Breast epithelium (tissue), 4 donors: ENCODE results near the gene ZG16B. TPM values are rescaled to one million over a fixed set of nuclear protein-coding genes. Genes with fewer than 3 reads are reported as not detected.

ENCODE experiments used
- DNase-seq, 2 donors: peaks; one replicate each; pipeline ENCODE4 v3.0.0-alpha.2; 2019; ENCODE audit warnings: low spot score in 2 of 2
- H3K27ac ChIP-seq, 2 donors: fragments of 200-600 bp; sonication (generic) in 1 of 2; one replicate each; pipeline ENCODE4 v1.5.1; 2016 to 2019; ENCODE audit warnings: mild to moderate bottlenecking in 1 of 2
- H3K27me3 ChIP-seq, 2 donors: fragments of 200-600 bp; sonication (generic) in 1 of 2; one replicate each; pipeline versions ENCODE4 v1.5.1 to v1.6.0; 2017 to 2019; ENCODE audit warnings: control low read depth in 1 of 2, mild to moderate bottlenecking in 1 of 2
- H3K36me3 ChIP-seq: fragments of 200-600 bp; one replicate; pipeline ENCODE4 v1.5.1; 2019
- H3K4me1 ChIP-seq, 2 donors: fragments of 200-600 bp; sonication (generic); one replicate each; pipeline ENCODE4 v1.5.1; 2016 to 2019; ENCODE audit warnings: control low read depth in 1 of 2
- H3K4me3 ChIP-seq, 3 donors: fragments of 200-600 bp; sonication (generic); 1 replicate in 2 of 3; 2 replicates in 1 of 3; pipeline ENCODE4 v1.5.1; 2016 to 2019; ENCODE audit warnings: mild to moderate bottlenecking in 3 of 3, moderate library complexity in 2 of 3
- H3K9me3 ChIP-seq, 2 donors: fragments of 200-600 bp; sonication (generic) in 1 of 2; one replicate each; pipeline ENCODE4 v1.5.1; 2016 to 2019; ENCODE audit warnings: control low read depth in 1 of 2
- POLR2A ChIP-seq: fragments of 450-650 bp; IDR thresholded peaks from one replicate; pipeline ENCODE4 v1.6.1; 2016; ENCODE audit warnings: antibody characterized with exemption, mild to moderate bottlenecking, moderate library complexity
- POLR2AphosphoS5 ChIP-seq, 3 donors: sonication (generic); formaldehyde crosslinking; IDR thresholded peaks; one replicate each; pipeline ENCODE4 v1.6.1; 2017; ENCODE audit warnings: antibody characterized with exemption in 3 of 3
- intact Hi-C: fragments of 100-400 bp; cut with DNase I; formaldehyde crosslinking; loops from one replicate; pipeline ENCODE4 v1.15.1; 2023; ENCODE audit warnings: low total_unique reads
- total RNA-seq, 3 donors: library from RNA; depleted of rRNA; stranded (reverse); fragments of >200 nt; gene quantifications; one replicate each; pipeline ENCODE4 v1.1.0, GENCODE V29; 2016
- TF ChIP-seq, protein P1 (sequence below), 3 donors: fragments of 450-650 bp; IDR thresholded peaks; one replicate each; pipeline ENCODE4 v1.5.1; 2016 to 2017; ENCODE audit warnings: antibody characterized with exemption in 3 of 3, mild to moderate bottlenecking in 3 of 3, moderate library complexity in 3 of 3

ZG16B gene, protein sequence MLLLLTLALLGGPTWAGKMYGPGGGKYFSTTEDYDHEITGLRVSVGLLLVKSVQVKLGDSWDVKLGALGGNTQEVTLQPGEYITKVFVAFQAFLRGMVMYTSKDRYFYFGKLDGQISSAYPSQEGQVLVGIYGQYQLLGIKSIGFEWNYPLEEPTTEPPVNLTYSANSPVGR
- 10 to 100 TPM in 2 of 3 donors, not detected in 1; 24.6 to 46.5 TPM for total RNA-seq

DNA sequence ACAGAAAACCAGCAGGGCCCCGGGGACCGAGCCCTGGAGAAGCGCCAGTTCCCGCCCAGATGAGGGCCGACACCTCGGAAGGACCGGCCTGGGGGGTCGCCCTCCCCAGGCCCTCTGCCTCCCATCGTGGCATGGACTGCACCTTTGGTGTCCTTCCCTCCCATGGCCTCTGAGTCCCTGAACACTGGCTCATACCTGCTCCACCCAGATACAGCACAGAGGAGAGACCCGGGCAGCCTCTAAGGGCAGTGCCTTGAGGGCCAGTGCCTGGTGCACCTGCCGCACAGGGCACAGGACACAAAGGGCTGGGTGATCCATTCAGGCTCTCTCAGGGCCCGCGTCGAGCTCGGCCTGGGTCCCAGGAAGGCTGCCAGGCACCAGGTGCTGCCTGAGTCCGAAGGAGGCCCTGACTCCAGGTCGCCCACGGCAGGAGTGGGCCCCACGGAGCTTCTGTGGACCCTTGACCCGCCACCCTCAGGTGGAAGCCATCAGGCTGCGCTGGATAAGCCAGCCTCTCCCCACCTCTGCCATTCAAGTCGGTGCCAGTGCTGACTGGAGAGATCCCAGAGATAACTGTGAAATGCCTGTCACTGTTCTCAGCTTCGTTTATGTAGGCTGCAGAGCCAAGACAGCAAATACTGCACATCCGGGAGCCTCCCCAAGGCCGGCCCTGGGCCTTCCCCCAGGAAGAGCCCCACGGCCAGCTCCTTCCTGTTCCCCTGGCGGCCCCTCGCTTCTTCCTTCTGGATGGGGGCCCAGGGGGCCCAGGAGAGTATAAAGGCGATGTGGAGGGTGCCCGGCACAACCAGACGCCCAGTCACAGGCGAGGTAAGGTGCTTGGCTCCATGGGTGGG, at the start of gene ZG16B:
TSS of gene ZG16B (plus strand) at position 803 of the 854 bp plus-strand sequence. CDS start 139 bp downstream, outside the sequence.
- H3K4me3 ChIP-seq: peak within 1 kb of the TSS in 2 of 3 donors; percentile 32 to 56
- intact Hi-C loops: no loop called here
- no peaks in the 10 kb centered on the region for H3K36me3 ChIP-seq
- peaks cover 0 to 8% of the 10 kb centered on the region in 2 donors for H3K27me3 ChIP-seq
- TF ChIP-seq POLR2AphosphoS5 (IDR thresholded peaks at IDR 0.05): peak in 1 of 3 donors; percentile 61
- TF ChIP-seq, protein P1, sequence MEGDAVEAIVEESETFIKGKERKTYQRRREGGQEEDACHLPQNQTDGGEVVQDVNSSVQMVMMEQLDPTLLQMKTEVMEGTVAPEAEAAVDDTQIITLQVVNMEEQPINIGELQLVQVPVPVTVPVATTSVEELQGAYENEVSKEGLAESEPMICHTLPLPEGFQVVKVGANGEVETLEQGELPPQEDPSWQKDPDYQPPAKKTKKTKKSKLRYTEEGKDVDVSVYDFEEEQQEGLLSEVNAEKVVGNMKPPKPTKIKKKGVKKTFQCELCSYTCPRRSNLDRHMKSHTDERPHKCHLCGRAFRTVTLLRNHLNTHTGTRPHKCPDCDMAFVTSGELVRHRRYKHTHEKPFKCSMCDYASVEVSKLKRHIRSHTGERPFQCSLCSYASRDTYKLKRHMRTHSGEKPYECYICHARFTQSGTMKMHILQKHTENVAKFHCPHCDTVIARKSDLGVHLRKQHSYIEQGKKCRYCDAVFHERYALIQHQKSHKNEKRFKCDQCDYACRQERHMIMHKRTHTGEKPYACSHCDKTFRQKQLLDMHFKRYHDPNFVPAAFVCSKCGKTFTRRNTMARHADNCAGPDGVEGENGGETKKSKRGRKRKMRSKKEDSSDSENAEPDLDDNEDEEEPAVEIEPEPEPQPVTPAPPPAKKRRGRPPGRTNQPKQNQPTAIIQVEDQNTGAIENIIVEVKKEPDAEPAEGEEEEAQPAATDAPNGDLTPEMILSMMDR (IDR thresholded peaks at IDR 0.05): no peak
- peak; percentile 44 to 68 for DNase-seq
- H3K27ac ChIP-seq: peak within 1 kb of the TSS; percentile 76 to 93
- H3K9me3 ChIP-seq: no peaks in the 10 kb centered on the region
- no peaks in the 10 kb centered on the region for H3K4me1 ChIP-seq

DNA sequence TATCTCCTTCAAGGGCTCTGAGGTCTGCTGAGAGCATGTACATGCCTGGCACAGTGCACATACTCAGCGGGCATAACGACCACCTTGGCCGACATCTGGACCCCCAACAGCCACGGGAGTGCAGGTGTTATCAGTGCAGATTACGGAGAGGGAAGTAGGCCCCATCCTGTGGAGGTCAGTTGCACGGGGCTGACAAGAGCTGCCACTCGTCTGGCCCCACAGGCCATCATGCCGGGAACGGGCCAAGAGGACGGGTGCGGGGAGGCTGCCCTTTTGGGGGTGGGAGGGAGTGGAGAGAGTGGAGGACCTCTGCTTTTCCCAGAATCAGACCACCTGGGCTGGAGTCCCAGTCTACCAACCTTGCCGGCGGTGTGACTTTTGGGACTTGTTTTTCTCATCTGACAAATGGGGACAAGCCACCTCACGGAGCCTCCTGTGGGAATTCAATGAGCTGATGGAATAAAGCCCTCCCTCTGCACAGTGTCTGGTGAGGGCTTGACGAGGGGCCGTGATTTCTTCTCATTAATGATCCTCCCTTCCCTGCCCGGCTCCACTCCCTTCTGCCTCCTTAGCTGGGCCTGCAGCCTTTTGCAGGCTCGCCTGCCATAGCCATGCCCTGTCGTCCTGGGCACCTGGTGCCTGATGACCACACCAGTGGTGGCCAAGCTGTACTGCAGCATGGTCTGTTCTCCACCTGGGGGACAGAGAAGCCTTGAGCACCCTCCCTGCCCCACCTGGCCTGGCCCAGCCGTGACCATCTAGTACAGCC, 47.3 kb upstream of the ZG16B start:
- peaks cover 0 to 14% of the 10 kb centered on the region in 2 donors for H3K4me1 ChIP-seq
- TF ChIP-seq POLR2AphosphoS5 (IDR thresholded peaks at IDR 0.05) (no peak), POLR2A (no peak)
- TF ChIP-seq, protein P1 (IDR thresholded peaks at IDR 0.05): no peak
- no peaks in the 10 kb centered on the region for H3K9me3 ChIP-seq
- H3K27me3 ChIP-seq: peaks cover 2 to 21% of the 10 kb centered on the region in 2 donors
- H3K4me3 ChIP-seq: no peak overlapping the region
- no peaks in the 10 kb centered on the region for H3K36me3 ChIP-seq
- intact Hi-C loops: no loop called here
- peak in 1 of 2 donors; percentile 48 for DNase-seq
- no peak overlapping the region for H3K27ac ChIP-seq

DNA sequence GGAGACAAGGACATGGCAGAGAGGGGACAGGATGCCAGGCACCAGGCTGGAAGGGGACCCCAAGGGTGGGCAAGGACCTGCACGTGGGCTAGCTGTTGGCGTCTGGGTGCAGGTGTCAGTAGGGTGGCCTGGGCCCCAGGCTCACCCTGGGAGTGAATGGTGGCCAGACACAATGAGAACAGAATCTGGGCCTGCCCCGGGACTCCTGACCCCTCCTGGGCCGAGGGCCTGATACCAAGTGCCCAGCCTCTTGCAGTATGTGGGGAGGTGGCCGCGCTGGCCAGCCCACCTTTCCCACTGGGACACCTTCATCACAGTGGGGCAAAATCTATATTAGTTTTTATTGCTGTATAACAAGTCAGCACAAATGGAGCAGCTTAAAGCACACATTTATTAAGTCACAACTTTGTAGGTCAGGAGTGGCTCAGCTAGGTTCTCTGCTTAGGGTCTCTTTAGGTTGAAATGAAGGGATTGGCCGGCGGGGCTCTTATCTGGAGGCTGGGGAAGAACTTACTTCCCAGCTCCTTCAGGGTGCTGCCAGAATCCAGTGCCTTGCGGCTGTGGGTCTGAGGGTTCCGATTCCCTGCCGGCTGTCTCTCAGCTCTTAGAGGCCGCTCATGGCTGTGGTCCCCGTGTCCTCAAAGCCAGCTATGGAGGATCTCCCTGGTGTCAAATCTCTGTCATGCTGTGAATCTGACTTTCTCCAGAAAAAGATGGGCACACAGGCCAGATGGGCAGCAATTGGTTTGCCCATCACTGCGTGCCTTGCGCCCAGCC, 46.3 kb upstream of the ZG16B start:
- H3K27me3 ChIP-seq: peaks cover 2 to 26% of the 10 kb centered on the region in 2 donors
- DNase-seq: no peak
- no peak overlapping the region for H3K4me3 ChIP-seq
- intact Hi-C loops: no loop called here
- TF ChIP-seq, protein P1 (IDR thresholded peaks at IDR 0.05): no peak
- TF ChIP-seq POLR2A: no peak
- no peak for TF ChIP-seq POLR2AphosphoS5 (IDR thresholded peaks at IDR 0.05)
- no peaks in the 10 kb centered on the region for H3K9me3 ChIP-seq
- H3K27ac ChIP-seq: no peak overlapping the region
- H3K4me1 ChIP-seq: peaks cover 0 to 7% of the 10 kb centered on the region in 2 donors
- no peaks in the 10 kb centered on the region for H3K36me3 ChIP-seq

DNA sequence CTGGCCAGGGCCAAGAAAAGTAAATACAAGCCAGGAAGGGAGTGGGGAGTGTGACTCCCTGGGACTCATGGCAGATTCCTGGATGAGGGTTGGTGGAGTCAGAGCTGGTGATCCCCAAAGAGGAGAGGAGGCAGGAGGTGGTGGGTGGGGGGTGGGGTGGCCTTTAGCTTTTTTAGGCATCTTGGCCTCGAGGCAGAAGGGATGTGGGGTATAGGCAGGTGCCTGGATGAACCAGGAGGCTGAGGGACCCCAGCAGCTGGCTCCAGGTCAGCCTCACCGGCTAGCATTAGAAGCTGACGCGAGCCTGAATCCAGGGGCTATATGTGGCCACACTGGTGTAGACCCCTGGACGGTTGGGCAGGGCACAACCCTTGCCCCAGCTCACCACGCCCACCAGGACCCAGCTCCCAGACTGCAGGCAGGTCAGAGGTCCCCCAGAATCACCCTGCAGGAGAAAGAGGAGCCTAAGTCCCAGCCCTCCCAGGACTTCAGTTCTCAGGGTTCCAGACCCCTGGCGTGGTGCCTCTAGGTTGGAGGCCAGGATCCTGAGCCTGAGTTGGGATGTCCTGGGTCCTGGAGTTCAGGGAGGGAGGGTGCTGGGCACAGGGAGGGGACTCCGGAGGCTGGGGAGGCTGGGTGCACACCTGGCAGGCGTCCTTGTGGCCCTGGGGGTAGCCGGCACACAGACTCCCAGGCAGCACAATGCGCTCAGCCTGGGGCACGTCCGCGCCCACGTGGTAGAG, 45.6 kb upstream of the ZG16B start:
- intact Hi-C loops: no loop called here
- H3K27ac ChIP-seq: no peak overlapping the region
- H3K27me3 ChIP-seq: peaks cover 2 to 28% of the 10 kb centered on the region in 2 donors
- peak overlapping the region in 2 of 3 donors; percentile 50 to 73 for H3K4me3 ChIP-seq
- H3K4me1 ChIP-seq: peaks cover 0 to 6% of the 10 kb centered on the region in 2 donors
- H3K36me3 ChIP-seq: no peaks in the 10 kb centered on the region
- H3K9me3 ChIP-seq: no peaks in the 10 kb centered on the region
- TF ChIP-seq POLR2A: no peak
- no peak for TF ChIP-seq POLR2AphosphoS5 (IDR thresholded peaks at IDR 0.05)
- TF ChIP-seq, protein P1 (IDR thresholded peaks at IDR 0.05): no peak
- DNase-seq: peak in 1 of 2 donors; percentile 44
